HG02943 (cell line): ENCODE measurements around the gene RIMS4.
"Not testable (repeated sequence)": the region's sequence is repeated elsewhere in the genome, so short reads cannot be mapped to it uniquely, and the experiment has no call there.

Experiments used
- ATAC-seq: cut with Tn5 transposase; IDR thresholded peaks from one replicate; pipeline ENCODE4 v1.9.1; 2021; ENCODE audit warnings: mild to moderate bottlenecking, low read depth, moderate library complexity; ENCODE audit not compliant: unreplicated experiment

The RIMS4 gene

GRCh38 chr20:44832724-44833123 lies 22.4 kb upstream of the RIMS4 start:
- no peak for ATAC-seq

- ATAC-seq, result no peak
Measured at GRCh38 chr20:44830995-44831394, 20.6 kb upstream of the RIMS4 start.

- ATAC-seq, result no peak
Measured at GRCh38 chr20:44830523-44830922, 20.2 kb upstream of the RIMS4 start.

- ATAC-seq, result no peak
Measured at GRCh38 chr20:44829688-44830087, 19.3 kb upstream of the RIMS4 start.

GRCh38 chr20:44828640-44829039 lies 18.3 kb upstream of the RIMS4 start:
- no peak for ATAC-seq

- no peak for ATAC-seq
Measured at GRCh38 chr20:44827401-44827800, 17.1 kb upstream of the RIMS4 start.

GRCh38 chr20:44821576-44821975 lies 11.2 kb upstream of the RIMS4 start:
- not testable (repeated sequence) for ATAC-seq

GRCh38 chr20:44819936-44820335 lies 9.6 kb upstream of the RIMS4 start:
- no peak for ATAC-seq

GRCh38 chr20:44817143-44817910 lies 7.0 kb upstream of the RIMS4 start:
- ATAC-seq, result no peak

GRCh38 chr20:44814937-44815336 lies 4.6 kb upstream of the RIMS4 start:
- no peak for ATAC-seq

GRCh38 chr20:44811150-44811685 lies 872 bp upstream of the RIMS4 start:
- no peak for ATAC-seq

- no peak for ATAC-seq
Measured at GRCh38 chr20:44810061-44810390, 320 bp downstream of the RIMS4 start.

GRCh38 chr20:44809380-44810060 lies 826 bp downstream of the RIMS4 start:
- ATAC-seq, result no peak

GRCh38 chr20:44807684-44808056 lies 2.7 kb downstream of the RIMS4 start:
- no peak for ATAC-seq

GRCh38 chr20:44807051-44807683 lies 3.2 kb downstream of the RIMS4 start:
- ATAC-seq, result no peak

GRCh38 chr20:44805979-44806620 lies 4.2 kb downstream of the RIMS4 start:
- no peak for ATAC-seq

- no peak for ATAC-seq
Measured at GRCh38 chr20:44805335-44805978, 4.9 kb downstream of the RIMS4 start.

- no peak for ATAC-seq
Measured at GRCh38 chr20:44803383-44803941, 6.9 kb downstream of the RIMS4 start.

- no peak for ATAC-seq
Measured at GRCh38 chr20:44802702-44803101, 7.6 kb downstream of the RIMS4 start.

- no peak for ATAC-seq
Measured at GRCh38 chr20:44800391-44801046, 9.8 kb downstream of the RIMS4 start.
